Skeletal muscle satellite cell (primary cell): ENCODE results near the gene CLCN7.

ENCODE experiments used
- H3K27me3 ChIP-seq: 2 replicates; pipeline ENCODE4 v1.7.0; 2013; ENCODE audit warnings: low read length; ENCODE audit not compliant: control insufficient read depth, insufficient read depth
- H3K36me3 ChIP-seq: 2 replicates; pipeline ENCODE4 v1.7.0; 2013; ENCODE audit warnings: mild to moderate bottlenecking, control low read depth, low read length; ENCODE audit not compliant: insufficient read depth
- H3K4me1 ChIP-seq: 2 replicates; pipeline ENCODE4 v1.7.0; 2013; ENCODE audit warnings: low read length; ENCODE audit not compliant: control insufficient read depth, insufficient read depth
- H3K4me2 ChIP-seq: 2 replicates; pipeline ENCODE4 v1.7.0; 2013; ENCODE audit warnings: mild to moderate bottlenecking, low read length
- H3K4me3 ChIP-seq: 2 replicates; pipeline ENCODE4 v1.7.0; 2013; ENCODE audit warnings: low read length
- H3K9ac ChIP-seq: 2 replicates; pipeline ENCODE4 v1.7.0; 2013; ENCODE audit warnings: mild to moderate bottlenecking, low read depth, low read length, moderate library complexity
- H3K9me3 ChIP-seq: replicated peaks from 2 replicates; pipeline ENCODE4 v1.7.0; 2013; ENCODE audit warnings: mild to moderate bottlenecking, control low read depth, low read length

The CLCN7 gene

GRCh38 chr16:1430759-1431496, 43.9 kb downstream of the CLCN7 start, which contains the start of gene PERCC1:
TSS of gene PERCC1 (plus strand) at chr16:1431078. CDS start at chr16:1432594, 1,516 bp downstream.
- Histone ChIP-seq H3K4me1 (no peaks in the 10 kb centered on the region), H3K27me3 (peaks cover 12% of the 10 kb centered on the region), H3K4me2 (no peak within 1 kb of the TSS), H3K36me3 (no peaks in the 10 kb centered on the region), H3K9me3 (no peaks in the 10 kb centered on the region), H3K4me3 (no peak within 1 kb of the TSS), H3K9ac (no peak within 1 kb of the TSS)

GRCh38 chr16:1430214-1430758, 44.5 kb downstream of the CLCN7 start:
- Histone ChIP-seq H3K36me3 (no peaks in the 10 kb centered on the region), H3K27me3 (peaks cover 12% of the 10 kb centered on the region), H3K4me2 (no peak overlapping the region), H3K4me3 (no peak overlapping the region), H3K4me1 (no peaks in the 10 kb centered on the region), H3K9me3 (no peaks in the 10 kb centered on the region), H3K9ac (no peak overlapping the region)

- H3K4me2 ChIP-seq, result no peak overlapping the region
- H3K36me3 ChIP-seq, result no peaks in the 10 kb centered on the region
- no peak overlapping the region for H3K4me3 ChIP-seq
- H3K9me3 ChIP-seq, result no peaks in the 10 kb centered on the region
- no peaks in the 10 kb centered on the region for H3K4me1 ChIP-seq
- peaks cover 12% of the 10 kb centered on the region for H3K27me3 ChIP-seq
- no peak overlapping the region for H3K9ac ChIP-seq
Measured at GRCh38 chr16:1429631-1430030, 45.2 kb downstream of the CLCN7 start.

GRCh38 chr16:1429012-1429411, 45.8 kb downstream of the CLCN7 start:
- Histone ChIP-seq H3K4me3 (no peak overlapping the region), H3K9me3 (no peaks in the 10 kb centered on the region), H3K36me3 (no peaks in the 10 kb centered on the region), H3K9ac (no peak overlapping the region), H3K27me3 (peaks cover 12% of the 10 kb centered on the region), H3K4me2 (no peak overlapping the region), H3K4me1 (no peaks in the 10 kb centered on the region)

- no peak overlapping the region for H3K4me2 ChIP-seq
- no peaks in the 10 kb centered on the region for H3K4me1 ChIP-seq
- H3K4me3 ChIP-seq, result no peak overlapping the region
- no peak overlapping the region for H3K9ac ChIP-seq
- H3K9me3 ChIP-seq, result no peaks in the 10 kb centered on the region
- H3K36me3 ChIP-seq, result no peaks in the 10 kb centered on the region
- H3K27me3 ChIP-seq, result peaks cover 12% of the 10 kb centered on the region
Measured at GRCh38 chr16:1428511-1428910, 46.3 kb downstream of the CLCN7 start.

- Histone ChIP-seq H3K9ac (no peak overlapping the region), H3K4me2 (no peak overlapping the region), H3K36me3 (no peaks in the 10 kb centered on the region), H3K27me3 (peaks cover 12% of the 10 kb centered on the region), H3K4me3 (no peak overlapping the region), H3K4me1 (no peaks in the 10 kb centered on the region), H3K9me3 (no peaks in the 10 kb centered on the region)
Measured at GRCh38 chr16:1427473-1428461, 47.1 kb downstream of the CLCN7 start.

- Histone ChIP-seq H3K27me3 (peaks cover 12% of the 10 kb centered on the region), H3K9me3 (no peaks in the 10 kb centered on the region), H3K4me1 (no peaks in the 10 kb centered on the region), H3K4me3 (no peak overlapping the region), H3K9ac (no peak overlapping the region), H3K4me2 (no peak overlapping the region), H3K36me3 (no peaks in the 10 kb centered on the region)
Measured at GRCh38 chr16:1426734-1427471, 47.9 kb downstream of the CLCN7 start.

GRCh38 chr16:1425616-1426370, 49.0 kb downstream of the CLCN7 start:
- Histone ChIP-seq H3K27me3 (peaks cover 8% of the 10 kb centered on the region), H3K4me1 (no peaks in the 10 kb centered on the region), H3K4me3 (no peak overlapping the region), H3K36me3 (no peaks in the 10 kb centered on the region), H3K9me3 (no peaks in the 10 kb centered on the region), H3K4me2 (no peak overlapping the region), H3K9ac (no peak overlapping the region)

GRCh38 chr16:1424028-1424427, 50.8 kb downstream of the CLCN7 start:
- H3K9me3 ChIP-seq, result no peaks in the 10 kb centered on the region

GRCh38 chr16:1422076-1422475, 52.8 kb downstream of the CLCN7 start:
- no peaks in the 10 kb centered on the region for H3K36me3 ChIP-seq
- no peaks in the 10 kb centered on the region for H3K4me1 ChIP-seq
- no peak overlapping the region for H3K4me2 ChIP-seq
- H3K27me3 ChIP-seq, result no peaks in the 10 kb centered on the region
- no peaks in the 10 kb centered on the region for H3K9me3 ChIP-seq
- H3K9ac ChIP-seq, result no peak overlapping the region
- no peak overlapping the region for H3K4me3 ChIP-seq

More at GRCh38 chr16:1424028-1424427, 50.8 kb downstream of the CLCN7 start:
- Histone ChIP-seq H3K4me1 (no peaks in the 10 kb centered on the region), H3K9ac (no peak overlapping the region), H3K27me3 (no peaks in the 10 kb centered on the region), H3K4me3 (no peak overlapping the region), H3K4me2 (no peak overlapping the region), H3K36me3 (no peaks in the 10 kb centered on the region)
